Measurements from ENCODE around the gene ATP1A3.
"Not testable (repeated sequence)": the region's sequence is repeated elsewhere in the genome, so short reads cannot be mapped to it uniquely, and the experiment has no call there.

ATP1A3 gene

DNA sequence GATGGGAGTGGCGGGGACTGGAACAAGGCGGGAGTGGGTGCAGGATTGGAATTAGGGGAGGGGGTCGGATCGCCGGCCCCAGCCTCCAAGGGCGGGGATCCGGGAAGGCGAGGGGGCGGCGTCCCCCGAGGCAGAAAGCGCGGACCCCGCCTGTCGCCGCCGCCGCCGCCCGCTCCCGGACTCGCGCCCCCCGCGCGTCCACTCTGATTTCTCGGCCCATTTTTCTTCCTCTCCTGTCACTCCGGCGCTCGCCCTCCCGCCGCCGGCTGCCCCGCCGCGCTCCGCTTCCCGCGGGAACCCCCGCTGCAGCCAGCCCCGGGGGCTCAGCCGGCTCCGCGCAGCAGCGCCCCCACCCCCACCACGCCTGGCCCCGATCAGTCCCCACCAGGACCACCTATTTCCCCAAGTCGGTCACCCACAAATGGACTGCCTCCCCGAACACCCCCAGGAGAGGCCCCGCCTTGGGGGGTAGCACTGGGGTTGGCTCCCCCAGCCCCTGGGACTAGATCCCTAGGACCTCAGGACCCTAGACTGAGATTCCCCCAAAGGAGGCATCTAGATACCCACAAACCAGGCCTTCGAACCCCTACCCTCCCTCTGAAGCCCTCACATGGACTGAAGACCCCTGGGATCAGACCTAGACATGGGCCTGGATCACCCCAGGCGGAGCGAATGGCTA lies 53.2 kb downstream of the ATP1A3 start:
- no peaks in the 10 kb centered on the region for H3K36me3 ChIP-seq (ENCODE audit: control insufficient read depth, insufficient read depth, low read length)
- H3K4me1 ChIP-seq (ENCODE audit: control insufficient read depth, insufficient read depth, low read length) = no peaks in the 10 kb centered on the region
- no peak overlapping the region for H3K9ac ChIP-seq (ENCODE audit: low read length)
- no peaks in the 10 kb centered on the region for H3K9me3 ChIP-seq (ENCODE audit: control insufficient read depth, insufficient read depth, low read depth, low read length)
- peak overlapping the region; percentile 67 for H3K4me3 ChIP-seq (ENCODE audit: low read depth, low read length)
- peaks cover 76% of the 10 kb centered on the region for H3K27me3 ChIP-seq (ENCODE audit: control insufficient read depth, insufficient read depth, low read length)
- no peak overlapping the region for H3K27ac ChIP-seq (ENCODE audit: low read depth, low read length)

DNA sequence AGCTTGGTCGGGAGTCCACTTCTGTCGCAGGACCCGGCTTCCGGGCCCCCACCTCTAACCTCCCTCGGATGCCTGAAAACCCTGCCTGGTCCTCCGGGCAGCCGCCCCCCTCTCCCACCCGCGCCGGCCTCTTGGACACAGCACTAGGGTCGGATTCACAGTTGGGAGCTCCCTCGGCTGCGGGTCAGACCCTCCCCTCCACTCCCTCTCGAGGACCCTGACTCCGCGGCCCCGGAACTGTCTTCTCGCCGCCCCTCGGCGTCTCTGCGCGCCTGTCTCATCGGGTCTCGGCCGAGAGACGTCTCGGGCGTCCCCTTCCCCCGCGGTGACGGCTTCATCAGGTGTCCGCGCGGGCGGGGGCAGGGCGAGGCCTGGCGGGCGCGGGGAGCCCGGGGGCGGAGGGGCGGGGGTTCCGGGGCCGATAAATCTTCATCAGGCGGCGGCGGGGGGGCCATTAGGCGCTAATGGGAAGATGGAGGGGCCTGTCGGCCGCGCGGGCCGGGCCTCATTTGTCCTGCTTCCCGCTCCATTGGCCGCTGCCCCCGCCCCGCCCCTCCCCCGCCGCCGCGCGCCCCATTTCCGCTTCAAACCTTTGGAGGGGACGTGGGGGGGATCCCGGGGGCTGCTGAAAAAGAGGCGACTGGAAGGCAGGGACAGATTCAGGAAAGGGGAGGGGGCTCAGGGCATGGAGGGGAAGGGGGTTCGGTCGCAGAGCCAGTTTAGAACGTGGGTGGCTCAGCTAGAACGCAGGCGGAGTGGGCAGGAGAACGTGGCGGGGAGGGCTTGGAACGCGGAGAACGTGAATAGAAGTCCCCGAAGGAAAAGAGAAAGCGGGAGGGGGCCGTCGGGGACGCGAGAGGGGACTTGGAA lies 53.9 kb downstream of the ATP1A3 start:
- no peak overlapping the region for H3K9ac ChIP-seq (ENCODE audit: low read length)
- H3K36me3 ChIP-seq (ENCODE audit: control insufficient read depth, insufficient read depth, low read length) = no peaks in the 10 kb centered on the region
- peak overlapping the region; percentile 67 for H3K4me3 ChIP-seq (ENCODE audit: low read depth, low read length)
- no peaks in the 10 kb centered on the region for H3K9me3 ChIP-seq (ENCODE audit: control insufficient read depth, insufficient read depth, low read depth, low read length)
- H3K27ac ChIP-seq (ENCODE audit: low read depth, low read length) = no peak overlapping the region
- no peaks in the 10 kb centered on the region for H3K4me1 ChIP-seq (ENCODE audit: control insufficient read depth, insufficient read depth, low read length)
- peaks cover 77% of the 10 kb centered on the region for H3K27me3 ChIP-seq (ENCODE audit: control insufficient read depth, insufficient read depth, low read length)

DNA sequence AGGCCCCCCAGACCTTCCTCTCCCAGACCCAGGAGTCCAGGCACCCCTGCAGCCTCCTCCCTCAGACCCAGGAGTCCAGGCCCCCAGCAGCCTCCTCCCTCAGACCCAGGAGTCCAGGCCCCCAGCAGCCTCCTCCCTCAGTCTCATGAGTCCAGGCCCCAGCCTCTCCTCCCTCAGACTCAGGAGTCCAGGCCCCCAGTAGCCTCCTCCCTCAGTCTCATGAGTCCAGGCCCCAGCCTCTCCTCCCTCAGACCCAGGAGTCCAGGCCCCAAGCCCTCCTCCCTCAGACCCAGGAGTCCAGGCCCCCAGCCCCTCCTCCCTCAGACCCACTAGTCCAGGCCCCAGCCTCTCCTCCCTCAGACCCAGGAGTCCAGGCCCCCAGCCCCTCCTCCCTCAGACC lies 54.8 kb downstream of the ATP1A3 start:
- H3K4me3 ChIP-seq (ENCODE audit: low read depth, low read length); H3K36me3 ChIP-seq (ENCODE audit: control insufficient read depth, insufficient read depth, low read length); H3K4me1 ChIP-seq (ENCODE audit: control insufficient read depth, insufficient read depth, low read length); H3K9me3 ChIP-seq (ENCODE audit: control insufficient read depth, insufficient read depth, low read depth, low read length); H3K27ac ChIP-seq (ENCODE audit: low read depth, low read length); H3K9ac ChIP-seq (ENCODE audit: low read length): not testable (repeated sequence)
- peaks cover 78% of the 10 kb centered on the region for H3K27me3 ChIP-seq (ENCODE audit: control insufficient read depth, insufficient read depth, low read length)

DNA sequence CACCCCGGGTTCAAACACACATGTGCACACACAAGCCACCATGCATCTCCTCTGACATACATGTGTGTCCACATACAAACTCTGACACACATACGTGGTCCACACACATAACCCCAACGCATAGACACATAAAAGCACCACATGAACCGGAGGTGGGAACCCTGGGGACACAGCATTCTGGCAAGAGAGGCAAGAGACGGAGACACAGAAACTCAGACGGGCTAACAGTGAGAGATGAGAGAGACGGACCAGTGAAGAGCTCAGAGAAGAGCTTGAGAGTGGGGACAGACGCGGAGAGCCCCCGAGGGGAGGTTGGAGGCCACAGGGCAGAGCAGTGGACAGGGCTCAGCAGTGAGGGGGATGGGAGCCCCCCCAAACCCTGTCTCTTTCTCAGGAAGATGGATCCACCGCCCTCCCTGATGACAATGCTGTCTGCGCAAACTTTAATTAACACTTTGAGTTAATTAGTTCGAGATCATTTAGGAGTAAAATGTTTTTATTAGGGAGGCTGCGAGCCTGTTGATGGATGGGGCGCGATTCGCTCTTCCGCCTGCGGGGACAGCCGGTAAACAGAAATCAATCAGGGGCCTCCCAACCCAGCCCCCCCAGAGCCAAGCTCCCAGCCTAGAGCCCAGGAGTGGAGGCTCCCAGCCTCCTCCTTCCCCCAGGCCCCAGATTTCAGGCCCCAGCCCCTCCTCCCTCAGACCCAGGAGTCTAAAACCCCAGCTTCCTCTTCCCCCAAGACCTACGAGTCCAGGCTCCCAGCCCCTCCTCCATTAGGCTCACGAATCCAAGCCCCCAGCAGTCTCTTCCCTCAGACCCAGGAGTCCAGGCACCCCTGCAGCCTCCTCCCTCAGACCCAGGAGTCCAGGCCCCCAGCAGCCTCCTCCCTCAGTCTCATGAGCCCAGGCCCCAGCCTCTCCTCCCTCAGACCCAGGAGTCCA lies 56.2 kb downstream of the ATP1A3 start:
- H3K27me3 ChIP-seq (ENCODE audit: control insufficient read depth, insufficient read depth, low read length) = peaks cover 82% of the 10 kb centered on the region
- H3K4me3 ChIP-seq (ENCODE audit: low read depth, low read length) = no peak overlapping the region
- H3K9ac ChIP-seq (ENCODE audit: low read length) = no peak overlapping the region
- H3K36me3 ChIP-seq (ENCODE audit: control insufficient read depth, insufficient read depth, low read length) = no peaks in the 10 kb centered on the region
- no peak overlapping the region for H3K27ac ChIP-seq (ENCODE audit: low read depth, low read length)
- H3K9me3 ChIP-seq (ENCODE audit: control insufficient read depth, insufficient read depth, low read depth, low read length) = no peaks in the 10 kb centered on the region
- peaks cover 3% of the 10 kb centered on the region; the same call in 1 of the 2 replicates for H3K4me1 ChIP-seq (ENCODE audit: control insufficient read depth, insufficient read depth, low read length)

DNA sequence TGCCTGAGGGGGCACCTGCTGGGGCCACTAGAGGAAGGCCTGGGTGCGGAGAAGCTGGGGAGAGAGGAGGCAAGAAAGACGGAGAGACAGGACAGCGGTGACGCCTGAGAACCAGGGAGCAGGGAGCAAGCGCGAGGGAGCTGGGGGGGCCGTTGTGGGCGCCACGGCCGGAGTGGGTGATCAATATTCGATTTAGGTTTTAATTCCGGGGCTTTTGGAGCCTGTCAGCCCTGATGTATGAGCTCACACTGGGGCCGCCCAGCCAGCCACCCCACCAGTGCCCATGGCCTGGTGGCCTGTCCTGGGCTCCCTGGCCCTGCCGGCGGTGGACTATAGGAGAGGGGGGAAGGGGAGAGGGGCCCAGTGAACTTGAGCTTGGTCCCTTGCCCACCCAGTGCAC lies 57.1 kb downstream of the ATP1A3 start:
- Histone ChIP-seq H3K9me3 (ENCODE audit: control insufficient read depth, insufficient read depth, low read depth, low read length) (no peaks in the 10 kb centered on the region), H3K9ac (ENCODE audit: low read length) (no peak overlapping the region), H3K27me3 (ENCODE audit: control insufficient read depth, insufficient read depth, low read length) (peaks cover 86% of the 10 kb centered on the region), H3K4me1 (ENCODE audit: control insufficient read depth, insufficient read depth, low read length) (peaks cover 10% of the 10 kb centered on the region), H3K27ac (ENCODE audit: low read depth, low read length) (no peak overlapping the region), H3K36me3 (ENCODE audit: control insufficient read depth, insufficient read depth, low read length) (no peaks in the 10 kb centered on the region), H3K4me3 (ENCODE audit: low read depth, low read length) (no peak overlapping the region)

DNA sequence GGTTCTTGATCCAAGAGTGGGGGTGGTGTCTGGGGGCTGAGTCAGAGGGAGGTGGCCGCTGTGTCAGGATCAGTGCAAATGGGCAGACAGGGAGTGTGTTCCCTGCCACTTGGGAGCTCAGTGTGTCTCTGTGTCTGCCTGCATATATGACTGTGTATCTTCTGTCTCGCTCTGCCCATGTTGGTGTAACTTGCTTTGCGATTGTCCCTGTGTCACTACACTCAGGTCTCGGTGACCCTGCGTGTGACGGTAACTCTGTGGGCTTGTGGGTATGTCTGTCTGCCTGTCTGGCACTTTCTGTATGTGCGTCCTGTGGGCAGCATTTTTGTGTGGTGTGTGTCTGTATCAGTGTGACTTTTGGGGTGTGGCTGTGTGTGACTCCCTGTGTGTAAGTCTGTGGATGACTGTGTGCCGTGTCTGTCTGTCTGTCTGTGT lies 57.6 kb downstream of the ATP1A3 start:
- peaks cover 15% of the 10 kb centered on the region for H3K4me1 ChIP-seq (ENCODE audit: control insufficient read depth, insufficient read depth, low read length)
- H3K4me3 ChIP-seq (ENCODE audit: low read depth, low read length) = no peak overlapping the region
- H3K9me3 ChIP-seq (ENCODE audit: control insufficient read depth, insufficient read depth, low read depth, low read length) = no peaks in the 10 kb centered on the region
- no peaks in the 10 kb centered on the region for H3K36me3 ChIP-seq (ENCODE audit: control insufficient read depth, insufficient read depth, low read length)
- H3K9ac ChIP-seq (ENCODE audit: low read length) = no peak overlapping the region
- H3K27me3 ChIP-seq (ENCODE audit: control insufficient read depth, insufficient read depth, low read length) = peaks cover 86% of the 10 kb centered on the region
- H3K27ac ChIP-seq (ENCODE audit: low read depth, low read length) = no peak overlapping the region

DNA sequence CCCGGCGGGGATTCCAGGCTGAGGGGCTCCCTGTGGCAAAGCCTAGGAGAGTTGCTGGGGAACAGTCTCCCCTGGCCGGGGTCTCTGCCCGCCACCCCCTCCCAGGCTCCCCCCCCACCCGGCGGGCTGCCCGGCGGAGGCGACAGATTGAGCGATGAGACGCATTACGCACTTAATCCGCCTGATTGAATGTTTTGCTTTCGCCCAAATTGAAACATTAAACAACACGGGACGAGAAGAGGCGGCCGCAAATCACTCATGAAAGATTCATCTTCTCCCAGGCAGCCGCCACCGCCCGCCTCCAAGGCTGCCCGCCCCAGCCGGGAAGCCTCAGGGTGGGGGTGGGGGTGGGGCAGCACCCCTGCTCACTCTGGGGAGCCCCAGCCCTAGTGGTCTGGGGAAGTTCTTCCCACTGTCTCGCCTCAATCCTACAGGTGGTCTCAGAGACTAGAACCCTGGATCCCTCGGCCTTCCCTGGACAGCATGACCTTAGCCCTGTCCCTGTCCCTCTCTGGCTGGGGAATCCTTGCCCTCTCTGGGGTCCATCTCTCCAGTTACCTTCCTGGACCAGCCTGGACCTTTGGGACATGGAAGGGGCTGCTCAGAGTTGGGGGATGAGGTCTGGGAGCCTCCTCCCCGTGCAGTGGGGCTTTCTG lies 58.1 kb downstream of the ATP1A3 start:
- no peak overlapping the region for H3K9ac ChIP-seq (ENCODE audit: low read length)

DNA sequence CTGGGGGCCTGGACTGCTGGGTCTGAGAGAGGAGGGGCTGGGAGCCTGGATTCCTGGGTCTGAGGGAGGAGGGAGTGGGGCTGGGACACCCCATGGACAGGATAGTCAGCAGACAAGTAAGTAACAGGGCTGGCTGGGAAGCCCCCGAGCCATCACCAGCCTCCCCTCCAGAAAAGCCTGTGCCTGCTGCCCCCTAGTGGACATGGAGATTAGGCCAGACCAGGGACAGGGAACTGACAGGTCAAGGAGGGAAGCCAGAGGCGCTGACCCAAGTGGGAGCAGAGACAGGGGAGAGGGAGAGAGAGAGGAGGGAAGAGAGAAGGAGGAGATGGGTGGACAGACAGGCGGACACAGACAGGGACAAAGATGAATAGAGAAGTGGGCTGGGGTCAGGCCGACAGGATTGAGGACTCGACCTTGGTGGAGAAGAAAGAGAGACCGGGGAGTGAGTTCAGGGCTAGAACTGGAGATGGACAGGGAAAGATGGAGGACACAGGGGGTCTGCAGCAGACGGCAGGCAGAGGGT lies 59.1 kb downstream of the ATP1A3 start:
- Histone ChIP-seq H3K4me1 (ENCODE audit: control insufficient read depth, insufficient read depth, low read length) (peaks cover 20% of the 10 kb centered on the region), H3K27ac (ENCODE audit: low read depth, low read length) (no peak overlapping the region), H3K4me3 (ENCODE audit: low read depth, low read length) (no peak overlapping the region), H3K9ac (ENCODE audit: low read length) (no peak overlapping the region), H3K9me3 (ENCODE audit: control insufficient read depth, insufficient read depth, low read depth, low read length) (no peaks in the 10 kb centered on the region), H3K36me3 (ENCODE audit: control insufficient read depth, insufficient read depth, low read length) (no peaks in the 10 kb centered on the region), H3K27me3 (ENCODE audit: control insufficient read depth, insufficient read depth, low read length) (peaks cover 88% of the 10 kb centered on the region)

More for the DNA sequence above, 58.1 kb downstream of the ATP1A3 start:
- H3K4me1 ChIP-seq (ENCODE audit: control insufficient read depth, insufficient read depth, low read length) = peaks cover 16% of the 10 kb centered on the region
- no peaks in the 10 kb centered on the region for H3K9me3 ChIP-seq (ENCODE audit: control insufficient read depth, insufficient read depth, low read depth, low read length)
- H3K4me3 ChIP-seq (ENCODE audit: low read depth, low read length) = no peak overlapping the region
- H3K27ac ChIP-seq (ENCODE audit: low read depth, low read length) = no peak overlapping the region
- H3K36me3 ChIP-seq (ENCODE audit: control insufficient read depth, insufficient read depth, low read length) = no peaks in the 10 kb centered on the region
- H3K27me3 ChIP-seq (ENCODE audit: control insufficient read depth, insufficient read depth, low read length) = peaks cover 86% of the 10 kb centered on the region

DNA sequence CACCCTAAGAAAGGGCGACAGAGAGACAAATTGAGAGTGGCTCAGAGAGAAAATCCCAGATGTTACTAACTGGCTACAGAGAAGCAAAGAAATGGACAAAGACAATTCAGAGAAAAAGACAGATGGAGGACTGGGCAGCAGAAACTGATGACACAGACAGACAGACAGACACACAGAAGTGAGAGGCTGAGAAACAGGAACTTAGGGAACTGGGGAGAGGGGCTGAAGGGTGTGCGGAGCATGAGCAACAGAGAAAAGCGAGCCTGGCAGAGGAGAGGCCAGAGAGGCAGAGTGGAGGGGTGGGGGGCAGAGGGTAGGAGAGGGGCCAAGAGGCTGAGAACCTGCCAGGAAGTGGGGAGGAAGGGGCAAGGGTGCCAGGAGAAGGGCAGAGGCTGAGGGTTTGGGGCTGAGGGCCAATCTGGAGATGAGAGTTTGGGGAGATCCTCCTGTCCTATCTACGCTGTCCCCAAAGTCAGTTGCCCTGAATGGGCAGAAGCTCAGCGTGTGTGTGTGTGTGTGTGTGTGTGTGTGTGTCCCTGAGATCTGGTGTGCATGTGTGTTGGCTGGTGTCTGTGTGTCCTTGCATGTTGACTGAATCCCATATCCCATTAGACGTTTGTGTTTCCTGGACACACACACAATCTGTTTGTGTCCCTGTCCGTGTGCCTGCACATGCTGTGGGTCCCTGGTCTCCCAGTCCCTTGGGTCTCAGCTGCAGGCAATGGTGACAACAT lies 60.2 kb downstream of the ATP1A3 start:
- Histone ChIP-seq H3K9me3 (ENCODE audit: control insufficient read depth, insufficient read depth, low read depth, low read length) (no peaks in the 10 kb centered on the region), H3K9ac (ENCODE audit: low read length) (no peak overlapping the region), H3K4me1 (ENCODE audit: control insufficient read depth, insufficient read depth, low read length) (peaks cover 24% of the 10 kb centered on the region), H3K4me3 (ENCODE audit: low read depth, low read length) (no peak overlapping the region), H3K36me3 (ENCODE audit: control insufficient read depth, insufficient read depth, low read length) (no peaks in the 10 kb centered on the region), H3K27ac (ENCODE audit: low read depth, low read length) (no peak overlapping the region), H3K27me3 (ENCODE audit: control insufficient read depth, insufficient read depth, low read length) (peaks cover 94% of the 10 kb centered on the region)
